HL-60 (cell line): ENCODE results near the gene MAP2K5.

Experiments used
- POLR2AphosphoS5 ChIP-seq: IDR thresholded peaks from 2 replicates; pipeline ENCODE4 v1.6.1; 2012; ENCODE audit warnings: low read depth
- REST ChIP-seq: IDR thresholded peaks from 2 replicates; pipeline ENCODE4 v1.6.1; 2012; ENCODE audit warnings: low read depth; ENCODE audit not compliant: insufficient replicate concordance
- TF ChIP-seq, protein P1 (sequence below): IDR thresholded peaks from one replicate; pipeline ENCODE4 v1.5.1; 2011; ENCODE audit warnings: low read length, control low read depth, inconsistent platforms; ENCODE audit not compliant: insufficient read depth

DNA sequence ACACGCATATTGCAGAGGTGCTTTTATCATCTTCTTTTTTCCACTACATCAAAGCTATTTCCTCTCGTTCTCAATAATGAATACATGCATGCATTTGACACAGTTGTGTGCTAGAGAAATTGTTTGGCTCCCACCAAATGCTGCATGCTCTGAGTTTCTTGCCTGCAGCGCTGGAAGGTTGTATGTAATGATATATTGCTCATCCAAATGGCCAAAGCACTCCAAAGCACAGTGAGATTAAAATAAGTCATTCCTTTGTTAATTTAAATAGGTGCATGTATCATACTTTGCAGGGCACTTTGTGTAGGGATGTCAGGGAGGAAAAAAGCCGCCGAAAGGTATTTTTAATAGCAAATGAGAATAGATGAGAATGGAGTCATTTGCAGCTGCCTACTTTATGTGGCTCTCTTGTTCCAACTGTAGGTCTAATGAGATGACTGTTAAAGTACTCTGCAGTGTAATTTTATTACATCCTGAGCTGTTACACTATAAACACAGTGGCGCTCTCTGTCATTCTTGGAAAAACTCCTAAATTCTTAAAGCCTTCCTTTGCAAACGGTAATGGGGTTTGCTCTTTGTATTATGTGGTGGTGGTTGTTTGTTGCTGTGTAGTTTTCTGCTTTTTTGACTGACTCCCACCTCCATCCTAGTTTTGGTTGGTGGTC lies 225.9 kb downstream of the MAP2K5 start:
- TF ChIP-seq, protein P1, sequence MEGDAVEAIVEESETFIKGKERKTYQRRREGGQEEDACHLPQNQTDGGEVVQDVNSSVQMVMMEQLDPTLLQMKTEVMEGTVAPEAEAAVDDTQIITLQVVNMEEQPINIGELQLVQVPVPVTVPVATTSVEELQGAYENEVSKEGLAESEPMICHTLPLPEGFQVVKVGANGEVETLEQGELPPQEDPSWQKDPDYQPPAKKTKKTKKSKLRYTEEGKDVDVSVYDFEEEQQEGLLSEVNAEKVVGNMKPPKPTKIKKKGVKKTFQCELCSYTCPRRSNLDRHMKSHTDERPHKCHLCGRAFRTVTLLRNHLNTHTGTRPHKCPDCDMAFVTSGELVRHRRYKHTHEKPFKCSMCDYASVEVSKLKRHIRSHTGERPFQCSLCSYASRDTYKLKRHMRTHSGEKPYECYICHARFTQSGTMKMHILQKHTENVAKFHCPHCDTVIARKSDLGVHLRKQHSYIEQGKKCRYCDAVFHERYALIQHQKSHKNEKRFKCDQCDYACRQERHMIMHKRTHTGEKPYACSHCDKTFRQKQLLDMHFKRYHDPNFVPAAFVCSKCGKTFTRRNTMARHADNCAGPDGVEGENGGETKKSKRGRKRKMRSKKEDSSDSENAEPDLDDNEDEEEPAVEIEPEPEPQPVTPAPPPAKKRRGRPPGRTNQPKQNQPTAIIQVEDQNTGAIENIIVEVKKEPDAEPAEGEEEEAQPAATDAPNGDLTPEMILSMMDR = no peak
- TF ChIP-seq POLR2AphosphoS5 (no peak), REST (no peak)
